Glutamatergic neuron (in vitro differentiated cells): Measurements from ENCODE around the gene NSD1. TPM values are rescaled to one million over a fixed set of nuclear protein-coding genes. Genes with fewer than 3 reads are reported as not detected.

ENCODE experiments used
- DNase-seq: peaks from one replicate; pipeline ENCODE4 v3.0.0; 2022
- H3K27ac Mint-ChIP-seq: one replicate; pipeline ENCODE4 v1.8.0; 2020; ENCODE audit warnings: mild to moderate bottlenecking, mixed read lengths, inconsistent platforms; ENCODE audit not compliant: unreplicated experiment
- H3K27me3 Mint-ChIP-seq: one replicate; pipeline ENCODE4 v1.8.0; 2020; ENCODE audit warnings: mild to moderate bottlenecking, moderate library complexity, mixed read lengths, inconsistent platforms; ENCODE audit not compliant: unreplicated experiment
- H3K36me3 Mint-ChIP-seq: one replicate; pipeline ENCODE4 v1.8.0; 2020; ENCODE audit warnings: mild to moderate bottlenecking, mixed read lengths, inconsistent platforms; ENCODE audit not compliant: unreplicated experiment
- H3K4me1 Mint-ChIP-seq: one replicate; pipeline ENCODE4 v1.8.0; 2020; ENCODE audit warnings: mild to moderate bottlenecking, low read depth, mixed read lengths, inconsistent platforms; ENCODE audit not compliant: unreplicated experiment
- H3K4me3 Mint-ChIP-seq: one replicate; pipeline ENCODE4 v1.8.0; 2020; ENCODE audit warnings: mild to moderate bottlenecking, mixed read lengths, inconsistent platforms; ENCODE audit not compliant: unreplicated experiment
- H3K9me3 Mint-ChIP-seq: one replicate; pipeline ENCODE4 v1.8.0; 2020; ENCODE audit warnings: mild to moderate bottlenecking, moderate library complexity, mixed read lengths, inconsistent platforms; ENCODE audit not compliant: unreplicated experiment
- CTCF ChIP-seq: fragments of 200-600 bp; sonication (generic); IDR thresholded peaks from one replicate; pipeline ENCODE4 v1.5.0; 2021; ENCODE audit not compliant: partially characterized antibody, unreplicated experiment
- total RNA-seq: library from RNA; stranded (reverse); fragmentation: NEBNext Ultra II Directional; extraction: Animal tissue kit (Norgen Biotek cat#: 25700); gene quantifications from one replicate; pipeline ENCODE4 v1.2.1, GENCODE V29; 2021; ENCODE audit not compliant: unreplicated experiment

NSD1 gene
- total RNA-seq, 1 donor from 2014 or later: 151 TPM

GRCh38 chr5:177204281-177204680 is 70.7 kb downstream of the NSD1 start:
- H3K27ac Mint-ChIP-seq: no peak overlapping the region
- no peak overlapping the region for H3K4me3 Mint-ChIP-seq
- peaks cover 2% of the 10 kb centered on the region for H3K27me3 Mint-ChIP-seq
- TF ChIP-seq CTCF: no peak
- H3K4me1 Mint-ChIP-seq: no peaks in the 10 kb centered on the region
- no peaks in the 10 kb centered on the region for H3K36me3 Mint-ChIP-seq
- H3K9me3 Mint-ChIP-seq: peaks cover 2% of the 10 kb centered on the region
- DNase-seq: no peak

DNA sequence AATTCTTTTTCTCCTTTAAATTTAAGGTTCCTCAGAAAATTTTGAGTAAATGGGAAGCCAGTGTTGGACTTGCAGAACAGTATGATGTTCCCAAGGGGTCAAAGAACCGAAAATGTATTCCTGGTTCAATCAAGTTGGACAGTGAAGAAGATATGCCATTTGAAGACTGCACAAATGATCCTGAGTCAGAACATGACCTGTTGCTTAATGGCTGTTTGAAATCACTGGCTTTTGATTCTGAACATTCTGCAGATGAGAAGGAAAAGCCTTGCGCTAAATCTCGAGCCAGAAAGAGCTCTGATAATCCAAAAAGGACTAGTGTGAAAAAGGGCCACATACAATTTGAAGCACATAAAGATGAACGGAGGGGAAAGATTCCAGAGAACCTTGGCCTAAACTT is 76.0 kb downstream of the NSD1 start:
- DNase-seq: no peak
- Mint-ChIP-seq H3K36me3 (no peaks in the 10 kb centered on the region), H3K27ac (no peak overlapping the region), H3K27me3 (no peaks in the 10 kb centered on the region), H3K4me3 (no peak overlapping the region), H3K4me1 (no peaks in the 10 kb centered on the region), H3K9me3 (no peaks in the 10 kb centered on the region)
- TF ChIP-seq CTCF: no peak

- Mint-ChIP-seq H3K27me3 (no peaks in the 10 kb centered on the region), H3K4me3 (no peak overlapping the region), H3K36me3 (no peaks in the 10 kb centered on the region), H3K27ac (no peak overlapping the region), H3K4me1 (no peaks in the 10 kb centered on the region), H3K9me3 (peaks cover 1% of the 10 kb centered on the region)
- TF ChIP-seq CTCF: no peak
- no peak for DNase-seq
These were observed 78.7 kb downstream of the NSD1 start for GRCh38 chr5:177212242-177212641.

- no peak overlapping the region for H3K4me3 Mint-ChIP-seq
- no peak for TF ChIP-seq CTCF
- no peaks in the 10 kb centered on the region for H3K36me3 Mint-ChIP-seq
- DNase-seq: no peak
- no peaks in the 10 kb centered on the region for H3K27me3 Mint-ChIP-seq
- peaks cover 3% of the 10 kb centered on the region for H3K4me1 Mint-ChIP-seq
- H3K27ac Mint-ChIP-seq: no peak overlapping the region
- H3K9me3 Mint-ChIP-seq: peaks cover 3% of the 10 kb centered on the region
These were observed 87.0 kb downstream of the NSD1 start for GRCh38 chr5:177220576-177220975.

DNA sequence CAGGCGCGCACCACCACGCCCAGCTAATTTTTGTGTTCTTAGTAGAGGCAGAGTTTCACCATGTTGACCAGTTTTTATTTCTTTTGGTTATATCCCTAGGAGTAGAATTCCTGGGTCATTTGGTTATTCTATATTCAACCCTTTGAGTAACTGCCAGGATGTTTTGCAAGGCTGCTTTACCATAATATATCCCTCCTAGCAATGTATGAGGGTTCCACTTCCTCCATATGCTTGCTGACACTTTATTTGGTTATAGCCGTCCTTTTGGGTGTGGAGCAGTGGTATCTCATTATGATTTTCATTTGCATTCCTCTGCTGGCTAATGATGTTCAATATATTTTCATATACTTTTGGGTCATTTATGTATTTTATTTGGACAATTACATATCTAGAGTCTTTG is 88.7 kb downstream of the NSD1 start:
- H3K9me3 Mint-ChIP-seq: peaks cover 1% of the 10 kb centered on the region
- no peaks in the 10 kb centered on the region for H3K36me3 Mint-ChIP-seq
- no peak overlapping the region for H3K4me3 Mint-ChIP-seq
- H3K27me3 Mint-ChIP-seq: no peaks in the 10 kb centered on the region
- no peak for TF ChIP-seq CTCF
- H3K4me1 Mint-ChIP-seq: peaks cover 3% of the 10 kb centered on the region
- no peak for DNase-seq
- no peak overlapping the region for H3K27ac Mint-ChIP-seq
